GM20000 (cell line): ENCODE measurements around the gene RGCC.

Experiments used
- DNase-seq: peaks from one replicate; pipeline ENCODE4 v3.0.0; 2012; ENCODE audit warnings: low spot score
- CTCF ChIP-seq: IDR thresholded peaks from 2 replicates; pipeline ENCODE4 v1.5.1; 2012; ENCODE audit warnings: mild to moderate bottlenecking, control low read depth; ENCODE audit errors: extremely low read depth, missing control alignments

The RGCC gene

GRCh38 chr13:41460930-41461329 lies 3.6 kb downstream of the RGCC start:
- no peak for DNase-seq
- TF ChIP-seq CTCF = no peak

GRCh38 chr13:41461527-41462139 lies 4.3 kb downstream of the RGCC start:
- DNase-seq = no peak
- no peak for TF ChIP-seq CTCF

- no peak for TF ChIP-seq CTCF
- DNase-seq = no peak
Measured at GRCh38 chr13:41462427-41462826, 5.1 kb downstream of the RGCC start.

GRCh38 chr13:41463838-41464602 lies 6.7 kb downstream of the RGCC start:
- TF ChIP-seq CTCF = no peak
- peak; percentile 63 for DNase-seq

GRCh38 chr13:41465241-41465847 lies 8.0 kb downstream of the RGCC start:
- peak; percentile 84 for DNase-seq
- TF ChIP-seq CTCF = no peak

GRCh38 chr13:41465898-41466320 lies 8.6 kb downstream of the RGCC start:
- no peak for DNase-seq
- no peak for TF ChIP-seq CTCF

- no peak for TF ChIP-seq CTCF
- DNase-seq = no peak
Measured at GRCh38 chr13:41467425-41467945, 10.1 kb downstream of the RGCC start.
